MM.1S (cell line): Measurements from ENCODE around the gene PPIG.

Source experiments
- DNase-seq: peaks from one replicate; pipeline ENCODE4 v3.0.0-alpha.2; 2015
- H2AFZ ChIP-seq: fragments of 300-600 bp; sonication (generic); 2 replicates; pipeline ENCODE4 v1.6.0; 2016; ENCODE audit warnings: antibody characterized with exemption, low read length
- H3F3A ChIP-seq: fragments of 300-600 bp; sonication (generic); 2 replicates; pipeline ENCODE4 v1.6.1; 2016; ENCODE audit warnings: mild to moderate bottlenecking, antibody characterized with exemption, low read length, moderate library complexity, mixed read lengths; ENCODE audit not compliant: insufficient read depth
- H3K27ac ChIP-seq: fragments of 300-600 bp; sonication (generic); 2 replicates; pipeline ENCODE4 v1.5.1; 2016; ENCODE audit warnings: mild to moderate bottlenecking, low read length
- H3K27me3 ChIP-seq: fragments of 300-600 bp; sonication (generic); replicated peaks from 2 replicates; pipeline ENCODE4 v1.6.0; 2016; ENCODE audit warnings: low read length; ENCODE audit not compliant: insufficient read depth
- H3K36me3 ChIP-seq: fragments of 300-600 bp; sonication (generic); replicated peaks from 2 replicates; pipeline ENCODE4 v1.6.1; 2016; ENCODE audit warnings: mild to moderate bottlenecking, low read length, mixed read lengths; ENCODE audit not compliant: insufficient read depth
- H3K4me1 ChIP-seq: fragments of 300-600 bp; sonication (generic); 2 replicates; pipeline ENCODE4 v1.6.1; 2016; ENCODE audit warnings: low read length, mixed read lengths
- H3K4me2 ChIP-seq: fragments of 300-600 bp; sonication (generic); 2 replicates; pipeline ENCODE4 v1.6.0; 2016; ENCODE audit warnings: low read depth, low read length
- H3K4me3 ChIP-seq: fragments of 300-600 bp; sonication (generic); 2 replicates; pipeline ENCODE4 v1.5.1; 2016; ENCODE audit warnings: low read length, mixed read lengths
- H3K79me2 ChIP-seq: fragments of 300-600 bp; sonication (generic); 2 replicates; pipeline ENCODE4 v1.6.1; 2016; ENCODE audit warnings: mixed run types, low read length, mixed read lengths
- H3K9ac ChIP-seq: fragments of 300-600 bp; sonication (generic); 2 replicates; pipeline ENCODE4 v1.6.1; 2016; ENCODE audit warnings: low read length, mixed read lengths
- H3K9me2 ChIP-seq: fragments of 300-600 bp; sonication (generic); replicated peaks from 2 replicates; pipeline ENCODE4 v1.6.1; 2016; ENCODE audit warnings: mild to moderate bottlenecking, low read length, mixed read lengths; ENCODE audit not compliant: insufficient read depth
- H3K9me3 ChIP-seq: fragments of 300-600 bp; sonication (generic); replicated peaks from 2 replicates; pipeline ENCODE4 v1.6.1; 2016; ENCODE audit warnings: mild to moderate bottlenecking, low read length, mixed read lengths; ENCODE audit not compliant: insufficient read depth
- H4K20me1 ChIP-seq: fragments of 300-600 bp; sonication (generic); 2 replicates; pipeline ENCODE4 v1.6.1; 2016; ENCODE audit warnings: mild to moderate bottlenecking, low read length, moderate library complexity, mixed read lengths; ENCODE audit not compliant: insufficient read depth
- CTCF ChIP-seq: fragments of 300-600 bp; sonication (generic); IDR thresholded peaks from 2 replicates; pipeline ENCODE4 v1.5.1; 2016; ENCODE audit warnings: antibody characterized with exemption, low read length, mixed read lengths
- EZH2 ChIP-seq: fragments of 300-600 bp; sonication (generic); optimal IDR thresholded peaks from 2 replicates; pipeline ENCODE3; 2017; ENCODE audit warnings: low read depth, mild to moderate bottlenecking, antibody characterized with exemption, low read length, mixed read lengths
- EZH2phosphoT487 ChIP-seq: fragments of 300-600 bp; sonication (generic); IDR thresholded peaks from 2 replicates; pipeline ENCODE4 v1.6.1; 2018; ENCODE audit warnings: antibody characterized with exemption, low read length

PPIG gene

GRCh38 chr2:169659320-169659719 lies 75.2 kb downstream of the PPIG start:
- H2AFZ ChIP-seq = no peak overlapping the region
- no peak overlapping the region for H3K4me2 ChIP-seq

GRCh38 chr2:169661265-169661664 lies 77.1 kb downstream of the PPIG start:
- H3K9ac ChIP-seq = no peak overlapping the region

More at GRCh38 chr2:169659320-169659719, 75.2 kb downstream of the PPIG start:
- no peaks in the 10 kb centered on the region for H3K79me2 ChIP-seq
- no peak overlapping the region for H3K27ac ChIP-seq
- no peaks in the 10 kb centered on the region for H3K27me3 ChIP-seq
- no peaks in the 10 kb centered on the region for H3K4me1 ChIP-seq
- no peak for DNase-seq
- H3K36me3 ChIP-seq = no peaks in the 10 kb centered on the region
- H3K9me2 ChIP-seq = no peaks in the 10 kb centered on the region
- TF ChIP-seq EZH2 (no peak), CTCF (no peak), EZH2phosphoT487 (no peak)
- H3K9me3 ChIP-seq = no peaks in the 10 kb centered on the region
- no peaks in the 10 kb centered on the region for H4K20me1 ChIP-seq
- H3K9ac ChIP-seq = no peak overlapping the region
- no peak overlapping the region for H3K4me3 ChIP-seq
- H3F3A ChIP-seq = no peaks in the 10 kb centered on the region

GRCh38 chr2:169662744-169663143 lies 78.6 kb downstream of the PPIG start:
- H3K79me2 ChIP-seq = no peaks in the 10 kb centered on the region
- no peaks in the 10 kb centered on the region for H3K9me2 ChIP-seq
- no peak overlapping the region for H3K4me3 ChIP-seq
- H3K27me3 ChIP-seq = no peaks in the 10 kb centered on the region
- H3K27ac ChIP-seq = no peak overlapping the region
- H4K20me1 ChIP-seq = no peaks in the 10 kb centered on the region
- no peaks in the 10 kb centered on the region for H3K4me1 ChIP-seq
- TF ChIP-seq EZH2phosphoT487 = no peak
- TF ChIP-seq EZH2 = no peak
- no peak for TF ChIP-seq CTCF
- DNase-seq = no peak
- H2AFZ ChIP-seq = no peak overlapping the region
- H3K9me3 ChIP-seq = no peaks in the 10 kb centered on the region
- H3F3A ChIP-seq = no peaks in the 10 kb centered on the region
- H3K4me2 ChIP-seq = no peak overlapping the region
- H3K36me3 ChIP-seq = no peaks in the 10 kb centered on the region
- H3K9ac ChIP-seq = no peak overlapping the region

More at GRCh38 chr2:169661265-169661664, 77.1 kb downstream of the PPIG start:
- H3K4me3 ChIP-seq = no peak overlapping the region
- no peak overlapping the region for H3K4me2 ChIP-seq
- DNase-seq = no peak
- no peaks in the 10 kb centered on the region for H4K20me1 ChIP-seq
- no peaks in the 10 kb centered on the region for H3K9me2 ChIP-seq
- TF ChIP-seq EZH2phosphoT487 (no peak), EZH2 (no peak), CTCF (no peak)
- no peaks in the 10 kb centered on the region for H3K27me3 ChIP-seq
- H3K79me2 ChIP-seq = no peaks in the 10 kb centered on the region
- H2AFZ ChIP-seq = no peak overlapping the region
- H3K4me1 ChIP-seq = no peaks in the 10 kb centered on the region
- H3K27ac ChIP-seq = no peak overlapping the region
- no peaks in the 10 kb centered on the region for H3K9me3 ChIP-seq
- H3K36me3 ChIP-seq = no peaks in the 10 kb centered on the region
- H3F3A ChIP-seq = no peaks in the 10 kb centered on the region
